ENCODE measurements around the gene NEMP2. TPM values are rescaled to one million over a fixed set of nuclear protein-coding genes. Genes with fewer than 3 reads are reported as not detected.

Gene NEMP2
- total and polyA plus RNA-seq, 4 donors, result 0.67 to 6.1 (median 2.8) TPM

- Histone ChIP-seq H3K9me3 (ENCODE audit: control insufficient read depth in 4 of 4, low read length in 3 of 4) (no peaks in the 10 kb centered on the region), H3K9ac (ENCODE audit: low read depth in 1 of 2, low read length in 2 of 2) (no peak overlapping the region), H3K4me1 (ENCODE audit: control insufficient read depth in 4 of 4, insufficient read depth in 4 of 4, low read length in 3 of 4) (no peaks in the 10 kb centered on the region), H3K4me3 (ENCODE audit: low read depth in 1 of 3, low read length in 3 of 3) (no peak overlapping the region), H3K27ac (ENCODE audit: low read depth in 1 of 2, low read length in 2 of 2) (no peak overlapping the region), H3K27me3 (ENCODE audit: control insufficient read depth in 4 of 4, insufficient read depth in 4 of 4, low read length in 3 of 4) (no peaks in the 10 kb centered on the region), H3K36me3 (ENCODE audit: control insufficient read depth in 4 of 4, insufficient read depth in 3 of 4, low read depth in 1 of 4, low read length in 3 of 4) (peaks cover 0 to 3% (median 0%) of the 10 kb centered on the region in 4 donors)
- TF ChIP-seq NR2F2 (IDR thresholded peaks at IDR 0.05) (no peak), ZBTB33 (IDR thresholded peaks at IDR 0.05) (no peak), HNF4A (conservative IDR thresholded peaks at IDR 0.05) (no peak), JUND (IDR thresholded peaks at IDR 0.05) (no peak), ATF3 (IDR thresholded peaks at IDR 0.05) (no peak)
- no peak for DNase-seq (ENCODE audit: low spot score)
- WGBS, result 81% methylated on average over 4 of the region's 4 CpGs
These were observed 27.4 kb downstream of the NEMP2 start for GRCh38 chr2:190507135-190507534.

- 64% methylated on average over 2 of the region's 2 CpGs for WGBS
- Histone ChIP-seq H3K9ac (ENCODE audit: low read depth in 1 of 2, low read length in 2 of 2) (no peak overlapping the region), H3K27me3 (ENCODE audit: control insufficient read depth in 4 of 4, insufficient read depth in 4 of 4, low read length in 3 of 4) (no peaks in the 10 kb centered on the region), H3K36me3 (ENCODE audit: control insufficient read depth in 4 of 4, insufficient read depth in 3 of 4, low read depth in 1 of 4, low read length in 3 of 4) (peaks cover 0 to 3% (median 0%) of the 10 kb centered on the region in 4 donors), H3K4me1 (ENCODE audit: control insufficient read depth in 4 of 4, insufficient read depth in 4 of 4, low read length in 3 of 4) (no peaks in the 10 kb centered on the region), H3K4me3 (ENCODE audit: low read depth in 1 of 3, low read length in 3 of 3) (no peak overlapping the region), H3K9me3 (ENCODE audit: control insufficient read depth in 4 of 4, low read length in 3 of 4) (no peaks in the 10 kb centered on the region), H3K27ac (ENCODE audit: low read depth in 1 of 2, low read length in 2 of 2) (no peak overlapping the region)
- no peak for DNase-seq (ENCODE audit: low spot score)
- TF ChIP-seq ZBTB33 (IDR thresholded peaks at IDR 0.05) (no peak), GABPA (IDR thresholded peaks at IDR 0.05 in 1 of 2, conservative IDR thresholded peaks at IDR 0.05 in 1 of 2) (no peak), JUND (IDR thresholded peaks at IDR 0.05) (no peak), HNF4G (IDR thresholded peaks at IDR 0.05) (no peak), REST (IDR thresholded peaks at IDR 0.05) (no peak), NR2F2 (IDR thresholded peaks at IDR 0.05) (no peak), FOXA1 (IDR thresholded peaks at IDR 0.05) (no peak), EGR1 (IDR thresholded peaks at IDR 0.05; ENCODE audit: low read depth in 2 of 2) (no peak), CTCF (IDR thresholded peaks at IDR 0.05; ENCODE audit: low read depth, low read length, missing input control) (no peak), SP1 (IDR thresholded peaks at IDR 0.05) (no peak), HNF4A (conservative IDR thresholded peaks at IDR 0.05) (no peak), RXRA (IDR thresholded peaks at IDR 0.05) (no peak), YY1 (IDR thresholded peaks at IDR 0.05) (no peak), TAF1 (conservative IDR thresholded peaks at IDR 0.05) (no peak), MAX (IDR thresholded peaks at IDR 0.05) (no peak), ATF3 (IDR thresholded peaks at IDR 0.05) (no peak), RAD21 (IDR thresholded peaks at IDR 0.05) (no peak)
These were observed 27.9 kb downstream of the NEMP2 start for GRCh38 chr2:190506666-190507065.
